NCI-H1092 treated with DMSO at 0.1 percent for 48 hours (cell line): Measurements from ENCODE around the gene NHEJ1.

Experiments
- DNase-seq: peaks from one replicate; lab custom pipeline; 2025; lab: John Stamatoyannopoulos, UW

Gene NHEJ1

GRCh38 chr2:219182331-219183150, 21.9 kb upstream of the NHEJ1 start:
- no peak for DNase-seq

DNA sequence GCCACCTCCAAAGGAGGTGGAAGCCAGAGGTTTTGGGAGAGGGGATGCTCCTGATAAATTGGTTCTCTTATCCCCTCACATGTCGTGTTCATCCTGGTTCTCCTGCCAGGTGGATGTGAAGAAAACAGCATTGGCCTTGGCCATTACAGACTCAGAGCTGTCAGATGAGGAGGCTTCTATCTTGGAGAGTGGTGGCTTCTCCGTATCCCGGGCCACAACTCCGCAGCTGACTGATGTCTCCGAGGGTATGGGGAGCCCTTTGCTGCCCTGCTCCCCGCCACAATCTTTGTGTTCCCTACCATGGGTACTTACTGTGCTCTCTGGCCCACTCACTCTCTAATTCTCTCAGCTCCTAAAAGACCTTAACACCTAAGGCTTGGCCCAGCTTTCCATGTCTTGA, 20.9 kb upstream of the NHEJ1 start:
- DNase-seq = no peak

DNA sequence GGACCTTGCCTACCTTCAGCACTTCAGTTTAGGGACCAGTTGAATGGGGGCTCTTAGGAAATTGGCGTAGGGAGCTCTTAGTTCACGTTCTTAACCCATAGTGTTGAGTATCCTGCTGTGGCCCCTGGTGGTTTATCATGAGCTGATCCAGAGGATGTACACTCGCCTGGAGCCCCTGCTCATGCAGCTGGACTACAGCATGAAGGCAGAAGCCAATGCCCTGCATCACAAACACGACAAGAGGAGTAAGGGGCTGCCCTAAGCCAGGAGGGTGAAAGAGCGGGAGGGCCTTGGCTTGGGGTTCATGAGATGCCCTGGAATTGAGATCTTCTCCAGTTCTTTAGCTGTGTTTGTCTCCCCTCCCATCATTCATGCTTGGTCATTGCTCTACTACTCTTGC, 20.3 kb upstream of the NHEJ1 start:
- no peak for DNase-seq

- DNase-seq = no peak
These were observed 19.2 kb upstream of the NHEJ1 start for GRCh38 chr2:219179601-219180465.

- DNase-seq = peak; percentile 3
These were observed 18.0 kb upstream of the NHEJ1 start for GRCh38 chr2:219178377-219179175.

DNA sequence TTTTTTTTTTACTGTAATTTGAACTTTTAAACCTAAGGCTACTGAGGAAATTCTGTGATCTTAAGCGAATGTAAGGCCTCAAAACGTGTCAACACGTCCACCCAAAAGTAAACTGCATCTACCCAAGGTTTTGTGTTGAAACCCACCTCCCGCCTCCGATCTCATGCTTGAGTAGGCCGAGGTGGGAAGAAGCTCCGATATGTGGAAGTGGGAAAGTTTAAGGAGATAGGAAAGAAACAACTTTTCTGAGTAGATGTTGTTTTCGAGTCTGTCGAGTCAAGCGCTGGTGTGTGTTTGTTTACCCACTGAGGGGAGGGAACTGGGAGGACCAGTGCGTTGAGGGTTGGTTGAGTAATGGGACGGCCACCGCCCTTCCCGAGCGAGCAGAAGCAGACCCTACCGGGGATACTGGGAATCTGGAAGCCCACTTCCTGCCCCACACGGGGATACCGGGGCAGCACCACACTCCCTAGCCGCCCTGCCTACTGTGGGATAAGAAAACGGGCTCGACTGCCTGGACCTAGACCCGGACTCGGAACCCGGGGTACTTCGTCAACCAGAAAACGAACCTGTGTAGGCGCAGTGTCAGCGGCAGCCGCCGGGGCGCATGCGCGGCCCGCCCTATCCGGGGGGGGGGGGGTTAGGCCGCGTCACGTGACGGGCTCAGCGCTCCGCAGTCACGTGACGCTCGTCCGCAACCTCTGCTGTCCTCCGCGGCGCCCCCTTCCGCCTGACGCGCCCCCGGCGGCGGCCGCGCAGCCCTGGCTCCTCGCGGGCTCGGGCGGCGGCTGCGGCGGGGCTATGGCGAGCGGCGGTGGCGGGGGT, 17.1 kb upstream of the NHEJ1 start, which contains the start of gene RETREG2:
Gene RETREG2, plus strand, starts transcription at position 724 of the 825 bp plus-strand sequence. Its CDS starts 78 bp downstream, at position 802.
- peak; percentile 80 for DNase-seq

- DNase-seq = peak; percentile 73
These were observed 16.4 kb upstream of the NHEJ1 start, which contains the start of gene CNPPD1 for GRCh38 chr2:219176818-219177551. TSS of gene CNPPD1 (minus strand) at chr2:219176925. CDS start at chr2:219176828, 97 bp downstream.

- peak; percentile 14 for DNase-seq
These were observed 15.6 kb upstream of the NHEJ1 start for GRCh38 chr2:219175928-219176817.

DNA sequence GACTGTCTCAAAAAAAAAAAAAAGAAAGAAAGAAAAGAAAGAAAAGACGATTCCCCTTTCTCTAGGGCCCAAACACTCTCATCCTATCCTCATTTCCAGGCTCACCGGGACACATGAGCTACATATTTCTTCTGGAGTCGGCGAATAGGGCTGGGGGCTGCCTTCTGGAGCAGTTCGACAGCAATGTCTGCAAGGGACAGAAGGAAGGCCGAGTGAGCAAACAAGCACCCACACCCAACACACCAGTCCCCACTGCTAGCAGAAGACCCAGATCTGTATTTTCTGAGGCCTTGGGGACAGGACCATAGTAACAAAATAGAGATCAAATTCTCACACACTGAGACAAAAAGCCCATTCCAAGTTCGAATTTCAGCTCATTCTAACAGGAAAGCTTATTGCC, 14.9 kb upstream of the NHEJ1 start:
- no peak for DNase-seq

DNA sequence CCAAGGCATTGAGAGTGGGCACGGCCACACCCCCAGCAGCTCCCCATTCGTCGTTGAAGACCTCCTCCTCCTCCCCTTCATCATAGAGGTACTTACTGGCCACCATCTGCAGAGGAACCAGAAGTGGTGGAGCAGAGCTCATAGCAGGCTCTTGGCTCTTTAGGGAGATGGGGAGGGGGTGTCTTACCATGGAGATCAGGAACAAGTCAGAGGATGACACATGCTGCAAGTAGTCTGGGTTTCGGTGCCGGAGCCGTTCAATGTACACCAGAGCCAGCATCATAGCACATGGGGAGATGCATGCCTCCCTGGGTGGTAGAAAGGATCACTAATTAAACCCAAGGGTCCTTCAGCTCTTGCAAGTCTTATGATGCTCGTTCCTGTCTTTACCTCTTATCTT, 14.2 kb upstream of the NHEJ1 start:
- no peak for DNase-seq

DNA sequence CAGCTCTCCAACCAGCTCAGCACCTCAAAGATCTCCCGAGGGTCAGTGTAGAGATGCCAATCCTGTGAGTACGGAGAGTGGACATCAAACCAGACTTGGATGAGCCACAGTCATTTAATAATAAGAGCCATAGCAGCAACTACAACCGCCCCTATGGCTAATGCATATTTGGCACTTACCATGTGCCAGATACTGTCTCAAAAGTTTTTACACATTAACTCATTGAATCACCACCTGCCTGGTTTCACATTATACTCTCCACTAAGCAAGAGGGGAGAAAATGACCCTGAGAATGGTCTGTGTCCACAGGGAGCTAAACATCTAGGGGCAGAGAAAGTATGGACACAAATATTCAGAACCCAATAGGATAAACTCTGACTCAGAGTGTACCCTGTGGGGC, 13.5 kb upstream of the NHEJ1 start:
- DNase-seq = no peak

GRCh38 chr2:219173176-219173575, 12.6 kb upstream of the NHEJ1 start:
- no peak for DNase-seq

DNA sequence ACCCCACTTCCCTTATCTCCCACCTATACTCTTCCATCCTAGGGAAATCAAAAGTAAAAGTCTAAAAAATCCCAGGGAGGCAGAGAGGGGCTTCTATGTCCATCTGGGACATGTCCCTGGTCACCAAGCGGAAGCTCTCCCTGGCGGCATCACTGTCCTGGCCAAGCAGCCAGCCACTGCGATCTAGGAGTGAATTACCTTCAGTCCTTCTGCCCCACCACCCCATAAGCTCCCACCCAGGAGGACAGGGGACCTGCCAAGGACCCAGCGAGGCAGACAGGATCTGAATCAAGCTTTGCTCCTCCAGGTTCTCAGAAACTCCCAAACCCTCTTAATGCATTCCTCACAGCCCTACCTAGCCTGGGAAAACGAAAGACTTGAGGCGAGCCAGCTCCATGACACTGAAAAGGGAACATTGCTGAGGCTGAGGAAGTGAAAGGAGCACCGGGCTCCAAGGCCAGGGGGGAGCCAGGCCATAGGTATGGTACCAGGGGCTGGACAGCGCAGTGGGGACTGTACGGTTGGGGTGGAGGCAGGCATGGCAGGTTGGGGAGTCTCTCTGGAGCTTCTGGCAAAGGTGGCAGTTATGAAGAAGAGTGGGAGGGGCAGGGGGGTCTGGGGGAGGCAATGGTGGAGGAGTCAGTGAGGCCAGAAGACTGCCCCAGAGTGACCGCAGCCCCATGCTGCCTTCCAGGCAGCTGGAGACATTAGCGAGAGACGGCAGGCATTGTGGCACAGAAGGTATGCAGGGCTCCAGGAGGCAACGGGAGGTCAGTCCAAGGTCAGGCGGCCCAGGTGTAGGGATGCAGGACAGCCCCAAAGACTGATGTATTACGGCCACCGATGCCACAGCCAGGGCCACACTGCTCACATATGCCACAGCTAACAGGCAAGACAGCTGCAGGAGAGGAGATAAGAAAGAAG, 11.9 kb upstream of the NHEJ1 start:
- DNase-seq = no peak

GRCh38 chr2:219171231-219171651, 10.6 kb upstream of the NHEJ1 start:
- DNase-seq = no peak

DNA sequence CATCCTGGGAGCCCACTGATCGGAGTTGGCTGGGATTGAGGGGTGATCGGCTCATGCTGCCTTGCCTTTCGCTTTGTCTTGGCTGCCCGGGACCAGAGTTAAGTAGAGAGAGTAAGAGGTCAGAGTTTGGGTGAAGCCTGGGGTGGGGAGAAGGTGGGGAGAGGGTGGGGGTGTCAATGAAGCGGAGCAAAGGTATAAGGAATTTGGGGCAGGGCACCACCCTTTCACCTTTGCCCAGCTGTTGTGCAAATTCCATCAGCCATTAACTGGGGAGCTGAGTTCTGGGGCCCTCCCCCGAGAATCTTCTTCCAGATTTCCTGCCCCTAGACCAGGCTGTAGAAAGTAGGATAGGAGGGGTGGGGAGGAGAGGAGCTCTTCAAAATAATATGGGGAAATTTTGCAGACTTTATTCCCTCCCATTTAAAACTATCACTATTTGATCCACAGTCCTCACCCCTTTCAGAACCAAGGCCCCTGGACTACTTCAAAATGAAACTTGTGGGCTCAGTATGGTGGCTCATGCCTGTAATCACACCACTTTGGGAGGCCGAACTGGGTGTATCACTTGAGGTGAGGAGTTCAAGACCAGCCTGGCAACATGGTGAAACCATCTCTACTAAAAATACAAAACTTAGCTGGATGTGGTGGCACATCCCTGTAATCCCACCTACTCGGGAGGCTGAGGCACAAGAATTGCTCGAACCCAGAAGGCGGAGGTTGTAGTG, 9.5 kb upstream of the NHEJ1 start, which contains the start of gene SLC23A3:
Gene SLC23A3, minus strand, starts transcription at position 100 of the 725 bp plus-strand sequence. Its CDS starts 45 bp downstream, at position 55.
- no peak for DNase-seq

GRCh38 chr2:219168932-219169331, 8.3 kb upstream of the NHEJ1 start:
- DNase-seq = no peak

GRCh38 chr2:219168526-219168925, 7.9 kb upstream of the NHEJ1 start:
- no peak for DNase-seq
